HPDE6-E6E7 (cell line): Measurements from ENCODE around the gene IGFBP3.
"Not testable (repeated sequence)": the region's sequence is repeated elsewhere in the genome, so short reads cannot be mapped to it uniquely, and the experiment has no call there.

Experiments
- DNase-seq: peaks from one replicate; pipeline ENCODE4 v3.0.0; 2011; ENCODE audit warnings: missing footprints; ENCODE audit errors: extremely low spot score

IGFBP3 gene

GRCh38 chr7:45920502-45921380 is at the start of gene IGFBP3:
IGFBP3 (minus strand) TSS chr7:45921272; CDS start chr7:45921140, 132 bp downstream.
- DNase-seq = no peak

GRCh38 chr7:45970454-45970853 is 49.4 kb upstream of the IGFBP3 start:
- no peak for DNase-seq

DNA sequence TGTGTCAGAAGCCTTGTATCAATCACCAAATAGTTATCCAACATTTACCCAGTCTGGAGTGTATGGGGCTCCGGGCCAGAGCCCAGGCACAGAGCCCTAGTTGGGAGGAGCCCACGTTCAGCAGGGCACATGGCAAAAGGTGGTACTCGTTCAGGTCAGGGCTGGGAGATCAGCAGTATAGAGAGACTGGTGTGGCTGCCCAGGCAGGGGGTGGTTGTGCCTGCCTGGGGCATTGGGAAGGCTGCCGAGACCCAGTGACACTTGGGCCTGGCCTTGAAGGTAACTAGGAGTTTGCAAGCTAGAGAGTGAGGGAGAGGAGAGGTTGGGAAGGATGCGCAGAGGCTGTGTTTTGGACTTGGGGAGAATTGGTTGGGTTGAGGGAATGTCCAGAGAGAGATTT is 48.9 kb upstream of the IGFBP3 start:
- DNase-seq = no peak

- no peak for DNase-seq
Measured at GRCh38 chr7:45968856-45969541, 47.9 kb upstream of the IGFBP3 start.

GRCh38 chr7:45968312-45968711 is 47.2 kb upstream of the IGFBP3 start:
- DNase-seq = no peak

- DNase-seq = no peak
Measured at GRCh38 chr7:45967591-45968157, 46.6 kb upstream of the IGFBP3 start.

DNA sequence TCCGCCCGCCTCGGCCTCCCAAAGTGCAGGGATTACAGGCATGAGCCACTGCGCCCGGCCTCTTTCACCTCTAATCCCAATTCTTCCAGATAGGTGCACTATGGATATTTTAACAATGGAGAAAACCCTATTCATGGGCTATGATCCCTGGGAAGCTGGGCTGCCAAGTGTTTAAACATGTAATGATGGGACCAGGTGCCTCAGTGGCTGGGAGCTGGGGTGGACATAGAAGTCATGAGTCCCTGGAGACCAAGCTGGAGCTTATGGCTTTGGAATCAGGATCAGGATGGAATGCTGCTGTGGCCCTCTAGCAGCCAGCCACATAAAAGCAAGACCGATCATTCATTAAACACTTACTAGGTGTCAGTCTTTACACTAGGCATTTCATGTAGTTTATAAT is 41.8 kb upstream of the IGFBP3 start:
- DNase-seq = no peak

- DNase-seq = no peak
Measured at GRCh38 chr7:45957721-45958120, 36.6 kb upstream of the IGFBP3 start.

- DNase-seq = no peak
Measured at GRCh38 chr7:45955286-45955685, 34.2 kb upstream of the IGFBP3 start.

- not testable (repeated sequence) for DNase-seq
Measured at GRCh38 chr7:45953055-45953454, 32.0 kb upstream of the IGFBP3 start.

- no peak for DNase-seq
Measured at GRCh38 chr7:45944058-45944457, 23.0 kb upstream of the IGFBP3 start.

DNA sequence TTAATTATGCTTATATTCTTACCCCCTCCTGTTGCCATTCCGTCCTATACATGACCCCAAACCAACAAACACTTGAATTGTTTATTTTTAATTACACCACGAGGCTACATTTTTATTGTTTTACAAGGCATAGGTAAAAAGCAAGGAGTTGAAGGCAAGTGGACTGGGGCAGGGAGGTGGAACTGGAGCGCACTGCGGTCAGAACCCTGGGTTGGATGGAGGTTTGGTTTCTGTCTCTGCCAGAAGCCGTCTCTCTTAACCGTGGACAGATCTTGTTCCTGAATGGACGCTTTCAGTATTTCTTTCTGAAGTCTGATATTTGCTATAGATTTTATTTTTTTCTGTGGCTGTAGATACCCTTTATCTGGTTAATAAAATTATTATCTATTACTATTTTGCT is 19.9 kb upstream of the IGFBP3 start:
- DNase-seq = no peak

DNA sequence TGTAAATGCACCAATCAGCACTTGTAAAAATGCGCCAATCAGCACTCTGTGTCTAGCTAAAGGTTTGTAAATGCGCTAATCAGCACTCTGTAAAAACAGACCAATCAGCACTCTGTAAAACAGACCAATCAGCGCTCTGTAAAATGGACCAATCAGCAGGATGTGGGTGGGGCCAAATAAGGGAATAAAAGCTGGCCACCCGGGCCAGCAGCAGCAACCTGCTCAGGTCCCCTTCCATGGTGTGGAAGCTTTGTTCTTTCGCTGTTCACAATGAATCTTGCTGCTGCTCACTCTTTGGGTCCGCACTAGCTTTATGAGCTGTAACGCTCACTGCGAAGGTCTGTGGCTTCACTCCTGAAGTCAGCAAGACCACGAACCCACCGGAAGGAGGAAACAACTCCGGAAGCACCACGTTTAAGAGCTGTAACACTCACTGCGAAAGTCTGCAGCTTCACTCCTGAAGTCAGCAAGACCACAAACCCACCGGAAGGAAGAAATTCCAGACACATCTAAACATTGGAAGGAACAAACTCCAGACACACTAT is 19.2 kb upstream of the IGFBP3 start:
- DNase-seq = not testable (repeated sequence)

- no peak for DNase-seq
Measured at GRCh38 chr7:45939574-45939973, 18.5 kb upstream of the IGFBP3 start.

- no peak for DNase-seq
Measured at GRCh38 chr7:45938626-45939302, 17.7 kb upstream of the IGFBP3 start.

- DNase-seq = no peak
Measured at GRCh38 chr7:45937862-45938261, 16.8 kb upstream of the IGFBP3 start.

- no peak for DNase-seq
Measured at GRCh38 chr7:45937301-45937700, 16.2 kb upstream of the IGFBP3 start.

- DNase-seq = no peak
Measured at GRCh38 chr7:45930967-45931366, 9.9 kb upstream of the IGFBP3 start.

DNA sequence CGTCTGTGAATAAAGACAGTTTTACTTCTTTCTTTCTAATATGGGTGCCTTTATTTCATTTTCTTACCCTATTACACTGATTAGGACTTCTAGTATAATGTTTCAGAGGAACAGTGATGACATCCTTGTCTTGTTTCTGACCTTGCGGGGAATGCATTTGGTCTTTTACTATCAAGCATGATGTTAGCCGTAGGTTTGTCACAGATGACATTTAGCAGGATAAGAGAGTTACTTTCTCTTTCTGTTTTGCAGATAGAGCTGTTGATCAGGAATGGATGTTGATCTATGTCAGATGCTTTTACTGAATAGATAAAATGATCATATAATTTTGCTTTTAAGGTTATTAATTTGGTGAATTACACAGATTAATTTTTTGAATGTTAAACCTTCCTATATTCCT is 6.6 kb upstream of the IGFBP3 start:
- DNase-seq = no peak

DNA sequence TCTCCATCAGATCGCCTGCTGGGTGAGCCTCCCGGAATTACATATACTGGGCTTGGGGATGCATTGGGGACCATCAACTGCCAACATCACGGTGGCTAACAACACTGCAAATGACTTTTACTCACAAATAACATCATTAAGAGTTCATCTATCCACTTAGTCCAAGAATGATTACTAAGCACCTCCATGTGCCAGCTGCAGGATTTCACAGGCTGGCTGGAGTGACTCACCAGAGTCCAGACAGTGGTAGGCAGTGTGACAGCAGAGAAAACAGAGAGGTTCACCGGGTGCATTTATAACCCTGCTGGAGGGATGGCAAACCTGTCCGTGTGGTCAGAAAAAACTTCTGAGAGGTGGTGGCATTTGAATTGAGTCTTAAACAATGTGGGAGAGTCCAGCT is 3.2 kb upstream of the IGFBP3 start:
- DNase-seq = peak; percentile 79

DNA sequence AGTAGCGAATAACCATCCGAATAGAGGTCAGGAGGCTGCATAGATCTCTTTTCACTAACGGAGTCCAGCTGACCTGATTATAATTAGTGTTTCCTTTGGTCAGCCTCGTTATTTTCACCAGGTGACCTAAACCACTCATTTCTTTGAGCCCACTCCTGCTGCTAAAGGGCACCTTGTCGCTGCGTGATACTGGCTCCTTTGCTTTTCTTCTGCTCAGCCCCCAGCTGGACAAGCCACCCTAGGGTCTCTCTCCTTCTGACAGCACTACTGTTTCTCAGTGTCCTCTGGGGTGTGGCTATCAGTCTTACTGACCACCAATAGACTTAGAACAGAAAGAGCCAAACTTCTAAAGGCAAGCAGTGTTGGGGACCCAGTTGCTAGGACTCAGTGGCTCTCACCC is 2.7 kb upstream of the IGFBP3 start:
- DNase-seq = no peak

DNA sequence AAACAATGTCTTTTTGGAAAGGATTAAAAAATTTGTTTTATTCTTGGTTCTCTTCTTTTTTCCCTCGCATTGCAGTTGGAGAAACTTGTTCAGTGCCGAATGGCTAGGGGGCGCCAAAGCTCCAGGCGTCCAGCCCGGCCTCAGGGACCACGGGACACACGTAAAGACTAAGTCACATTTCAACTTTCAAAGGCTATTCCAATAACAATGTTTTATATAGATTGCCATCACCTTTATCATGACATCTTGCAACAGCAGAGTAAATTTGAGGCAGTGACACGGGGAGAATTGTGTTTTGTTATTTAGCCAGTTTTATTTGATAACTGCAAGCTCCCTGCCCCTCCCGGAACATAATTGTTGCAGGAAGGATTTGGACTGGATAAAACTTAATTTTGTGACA is 2.2 kb upstream of the IGFBP3 start:
- no peak for DNase-seq
